IgD-negative memory B cell (primary cell): ENCODE results near the gene DNLZ. TPM values are rescaled to one million over a fixed set of nuclear protein-coding genes. Genes with fewer than 3 reads are reported as not detected.
A peak's percentile ranks its signal among the peaks of the same experiment; 100 is the strongest.

Experiments
- H3K27ac Mint-ChIP-seq, 3 donors: one replicate each; pipeline ENCODE4 v1.8.0; 2020 to 2022; ENCODE audit warnings: mild to moderate bottlenecking in 3 of 3, mixed read lengths in 3 of 3, moderate library complexity in 1 of 3
- H3K27me3 Mint-ChIP-seq: one replicate; pipeline ENCODE4 v1.8.0; 2021; ENCODE audit warnings: mixed read lengths
- H3K36me3 Mint-ChIP-seq: one replicate; pipeline ENCODE4 v1.8.0; 2020; ENCODE audit warnings: mild to moderate bottlenecking, mixed read lengths
- H3K4me1 Mint-ChIP-seq, 3 donors: one replicate each; pipeline ENCODE4 v1.8.0; 2020 to 2022; ENCODE audit warnings: mixed read lengths in 3 of 3, mild to moderate bottlenecking in 1 of 3
- H3K4me3 Mint-ChIP-seq, 4 donors: one replicate each; pipeline ENCODE4 v1.8.0; 2020 to 2022; ENCODE audit warnings: mild to moderate bottlenecking in 4 of 4, mixed read lengths in 4 of 4, moderate library complexity in 3 of 4
- H3K9me3 Mint-ChIP-seq, 3 donors: one replicate each; pipeline ENCODE4 v1.8.0; 2020 to 2021; ENCODE audit warnings: mixed read lengths in 3 of 3, mild to moderate bottlenecking in 1 of 3
- polyA plus RNA-seq: library from polyadenylated mRNA; unstranded; fragments of 300-500 nt; fragmentation: Illumina TruSeq; gene quantifications from one replicate; pipeline ENCODE4 v1.2.3, GENCODE V29; 2021

The DNLZ gene
- polyA plus RNA-seq, 1 donor from 2014 or later: 78.0 TPM

GRCh38 chr9:136389396-136389795 is 25.9 kb upstream of the DNLZ start:
- H3K27me3 Mint-ChIP-seq: no peaks in the 10 kb centered on the region
- H3K4me1 Mint-ChIP-seq: peaks cover 0 to 1% (median 0%) of the 10 kb centered on the region in 3 donors
- H3K36me3 Mint-ChIP-seq: peaks cover 11% of the 10 kb centered on the region
- no peak overlapping the region for H3K4me3 Mint-ChIP-seq
- H3K9me3 Mint-ChIP-seq: no peaks in the 10 kb centered on the region
- peak overlapping the region in 1 of 3 donors; percentile 87 for H3K27ac Mint-ChIP-seq

- Mint-ChIP-seq H3K27me3 (no peaks in the 10 kb centered on the region), H3K27ac (no peak overlapping the region)
Measured at GRCh38 chr9:136387217-136387616, 23.7 kb upstream of the DNLZ start.

GRCh38 chr9:136386018-136386417 is 22.5 kb upstream of the DNLZ start:
- no peak overlapping the region for H3K4me3 Mint-ChIP-seq
- H3K27me3 Mint-ChIP-seq: no peaks in the 10 kb centered on the region
- peaks cover 0 to 1% (median 0%) of the 10 kb centered on the region in 3 donors for H3K4me1 Mint-ChIP-seq
- no peaks in the 10 kb centered on the region for H3K9me3 Mint-ChIP-seq
- peaks cover 8% of the 10 kb centered on the region for H3K36me3 Mint-ChIP-seq
- no peak overlapping the region for H3K27ac Mint-ChIP-seq

More at GRCh38 chr9:136387217-136387616, 23.7 kb upstream of the DNLZ start:
- Mint-ChIP-seq H3K4me3 (no peak overlapping the region), H3K9me3 (no peaks in the 10 kb centered on the region), H3K36me3 (peaks cover 11% of the 10 kb centered on the region), H3K4me1 (peaks cover 0 to 1% (median 0%) of the 10 kb centered on the region in 3 donors)

- no peaks in the 10 kb centered on the region for H3K27me3 Mint-ChIP-seq
- H3K4me3 Mint-ChIP-seq: no peak overlapping the region
- peaks cover 0 to 1% (median 0%) of the 10 kb centered on the region in 3 donors for H3K4me1 Mint-ChIP-seq
- H3K9me3 Mint-ChIP-seq: no peaks in the 10 kb centered on the region
- H3K27ac Mint-ChIP-seq: no peak overlapping the region
- peaks cover 8% of the 10 kb centered on the region for H3K36me3 Mint-ChIP-seq
Measured at GRCh38 chr9:136385015-136385414, 21.5 kb upstream of the DNLZ start.

- Mint-ChIP-seq H3K36me3 (peaks cover 8% of the 10 kb centered on the region), H3K4me1 (peaks cover 0 to 1% (median 0%) of the 10 kb centered on the region in 3 donors), H3K4me3 (no peak overlapping the region), H3K9me3 (no peaks in the 10 kb centered on the region), H3K27ac (no peak overlapping the region), H3K27me3 (no peaks in the 10 kb centered on the region)
Measured at GRCh38 chr9:136383436-136383835, 19.9 kb upstream of the DNLZ start.

GRCh38 chr9:136381966-136382513 is 18.5 kb upstream of the DNLZ start:
- no peaks in the 10 kb centered on the region for H3K27me3 Mint-ChIP-seq
- no peaks in the 10 kb centered on the region for H3K9me3 Mint-ChIP-seq
- H3K27ac Mint-ChIP-seq: no peak overlapping the region
- no peak overlapping the region for H3K4me3 Mint-ChIP-seq
- peaks cover 0 to 1% (median 0%) of the 10 kb centered on the region in 3 donors for H3K4me1 Mint-ChIP-seq
- H3K36me3 Mint-ChIP-seq: peaks cover 8% of the 10 kb centered on the region

GRCh38 chr9:136381311-136381710 is 17.8 kb upstream of the DNLZ start:
- H3K36me3 Mint-ChIP-seq: peaks cover 8% of the 10 kb centered on the region
- H3K27me3 Mint-ChIP-seq: no peaks in the 10 kb centered on the region
- no peaks in the 10 kb centered on the region for H3K9me3 Mint-ChIP-seq
- H3K4me3 Mint-ChIP-seq: no peak overlapping the region
- H3K27ac Mint-ChIP-seq: no peak overlapping the region
- peaks cover 0 to 1% (median 0%) of the 10 kb centered on the region in 3 donors for H3K4me1 Mint-ChIP-seq

- Mint-ChIP-seq H3K9me3 (no peaks in the 10 kb centered on the region), H3K27me3 (no peaks in the 10 kb centered on the region), H3K36me3 (peaks cover 5% of the 10 kb centered on the region), H3K27ac (no peak overlapping the region), H3K4me1 (peaks cover 0 to 1% (median 0%) of the 10 kb centered on the region in 3 donors), H3K4me3 (no peak overlapping the region)
Measured at GRCh38 chr9:136380381-136380780, 16.8 kb upstream of the DNLZ start.

- no peak overlapping the region for H3K4me3 Mint-ChIP-seq
- no peaks in the 10 kb centered on the region for H3K9me3 Mint-ChIP-seq
- no peaks in the 10 kb centered on the region for H3K27me3 Mint-ChIP-seq
- H3K4me1 Mint-ChIP-seq: peaks cover 0 to 1% (median 0%) of the 10 kb centered on the region in 3 donors
- peaks cover 4% of the 10 kb centered on the region for H3K36me3 Mint-ChIP-seq
- no peak overlapping the region for H3K27ac Mint-ChIP-seq
Measured at GRCh38 chr9:136379891-136380290, 16.3 kb upstream of the DNLZ start.

GRCh38 chr9:136379401-136379800 is 15.9 kb upstream of the DNLZ start:
- Mint-ChIP-seq H3K4me3 (no peak overlapping the region), H3K27ac (no peak overlapping the region), H3K9me3 (no peaks in the 10 kb centered on the region), H3K4me1 (no peaks in the 10 kb centered on the region), H3K36me3 (peaks cover 2% of the 10 kb centered on the region), H3K27me3 (no peaks in the 10 kb centered on the region)

GRCh38 chr9:136379003-136379287 is 15.4 kb upstream of the DNLZ start:
- Mint-ChIP-seq H3K4me1 (no peaks in the 10 kb centered on the region), H3K27ac (no peak overlapping the region), H3K4me3 (no peak overlapping the region), H3K36me3 (peaks cover 2% of the 10 kb centered on the region), H3K27me3 (no peaks in the 10 kb centered on the region), H3K9me3 (no peaks in the 10 kb centered on the region)

GRCh38 chr9:136378170-136379002 is 14.8 kb upstream of the DNLZ start:
- Mint-ChIP-seq H3K9me3 (no peaks in the 10 kb centered on the region), H3K27ac (peak overlapping the region in 1 of 3 donors; percentile 83), H3K4me1 (no peaks in the 10 kb centered on the region), H3K4me3 (no peak overlapping the region), H3K36me3 (peaks cover 2% of the 10 kb centered on the region), H3K27me3 (no peaks in the 10 kb centered on the region)

- no peaks in the 10 kb centered on the region for H3K9me3 Mint-ChIP-seq
- H3K27me3 Mint-ChIP-seq: no peaks in the 10 kb centered on the region
- H3K36me3 Mint-ChIP-seq: peaks cover 2% of the 10 kb centered on the region
- peak overlapping the region in 1 of 3 donors; percentile 83 for H3K27ac Mint-ChIP-seq
- H3K4me1 Mint-ChIP-seq: no peaks in the 10 kb centered on the region
- H3K4me3 Mint-ChIP-seq: no peak overlapping the region
Measured at GRCh38 chr9:136377341-136378169, 14.0 kb upstream of the DNLZ start.

GRCh38 chr9:136376457-136376856 is 12.9 kb upstream of the DNLZ start:
- Mint-ChIP-seq H3K9me3 (no peaks in the 10 kb centered on the region), H3K27ac (peak overlapping the region in 1 of 3 donors; percentile 19)

GRCh38 chr9:136375096-136375495 is 11.6 kb upstream of the DNLZ start:
- Mint-ChIP-seq H3K27ac (no peak overlapping the region), H3K27me3 (no peaks in the 10 kb centered on the region), H3K9me3 (no peaks in the 10 kb centered on the region), H3K36me3 (peaks cover 2% of the 10 kb centered on the region), H3K4me3 (no peak overlapping the region), H3K4me1 (no peaks in the 10 kb centered on the region)

More at GRCh38 chr9:136376457-136376856, 12.9 kb upstream of the DNLZ start:
- Mint-ChIP-seq H3K36me3 (peaks cover 2% of the 10 kb centered on the region), H3K4me3 (no peak overlapping the region), H3K4me1 (no peaks in the 10 kb centered on the region), H3K27me3 (no peaks in the 10 kb centered on the region)
